Gastrocnemius medialis (tissue), 4 donors: Measurements from ENCODE around the gene WDR70. TPM values are rescaled to one million over a fixed set of nuclear protein-coding genes. Genes with fewer than 3 reads are reported as not detected.

ENCODE experiments used
- ATAC-seq, 2 donors: fragments of 150-250 bp; one replicate each; pipeline ENCODE4 v1.9.1; 2016
- DNase-seq, 2 donors: peaks; one replicate each; pipeline ENCODE4 v3.0.0-alpha.2; 2019
- H3K27ac ChIP-seq, 4 donors: fragments of 200-600 bp; sonication (generic); 1 replicate in 1 of 4; 2 replicates in 3 of 4; pipeline ENCODE4 v1.5.1; 2016 to 2018; ENCODE audit warnings: mild to moderate bottlenecking in 2 of 4, moderate library complexity in 1 of 4
- H3K27me3 ChIP-seq, 3 donors: fragments of 200-600 bp; sonication (generic) in 2 of 3; 1 replicate in 1 of 3; 2 replicates in 2 of 3; pipeline versions ENCODE4 v1.5.1 to v1.6.0; 2016 to 2019; ENCODE audit warnings: mild to moderate bottlenecking in 1 of 3, moderate library complexity in 1 of 3
- H3K36me3 ChIP-seq, 2 donors: fragments of 200-600 bp; sonication (generic) in 1 of 2; one replicate each; pipeline ENCODE4 v1.5.1; 2017 to 2018
- H3K4me1 ChIP-seq, 2 donors: fragments of 200-600 bp; sonication (generic) in 1 of 2; one replicate each; pipeline ENCODE4 v1.5.1; 2016 to 2017; ENCODE audit warnings: mild to moderate bottlenecking in 2 of 2
- H3K4me3 ChIP-seq, 4 donors: fragments of 200-600 bp; sonication (generic) in 3 of 4; 1 replicate in 1 of 4; 2 replicates in 3 of 4; pipeline ENCODE4 v1.5.1; 2016 to 2019; ENCODE audit warnings: mild to moderate bottlenecking in 2 of 4
- H3K9me3 ChIP-seq, 3 donors: fragments of 200-600 bp; sonication (generic) in 2 of 3; 1 replicate in 1 of 3; 2 replicates in 2 of 3; pipeline ENCODE4 v1.5.1; 2016 to 2019
- CTCF ChIP-seq, 5 experiments: fragments of 450-650 bp in 3 of 5; fragments of 200-600 bp in 2 of 5; sonication (generic) in 2 of 5; IDR thresholded peaks in 4 of 5; conservative IDR thresholded peaks in 1 of 5; 1 replicate in 4 of 5; 2 replicates in 1 of 5; pipeline ENCODE4 v1.5.1; 2016 to 2019; ENCODE audit warnings: antibody characterized with exemption in 5 of 5, mild to moderate bottlenecking in 3 of 5, moderate library complexity in 3 of 5
- POLR2A ChIP-seq, 2 donors: fragments of 450-650 bp; IDR thresholded peaks; one replicate each; pipeline ENCODE4 v1.6.1; 2017; ENCODE audit warnings: antibody characterized with exemption in 2 of 2, mild to moderate bottlenecking in 2 of 2, moderate library complexity in 2 of 2
- in situ Hi-C, 4 donors: fragments of 200-750 bp; cut with MboI; loops; one replicate each; pipeline versions ENCODE4 v1.15.0 to v1.8.0; 2017; ENCODE audit warnings: low sequenced_read_pairs in 4 of 4
- intact Hi-C: fragments of 100-400 bp; cut with DNase I; formaldehyde crosslinking; loops from one replicate; pipeline ENCODE4 v1.15.1; 2023; ENCODE audit warnings: low total_unique reads
- total RNA-seq, 4 donors: library from RNA; depleted of rRNA; stranded (reverse); fragments of >200 nt; gene quantifications; one replicate each; pipeline versions ENCODE4 v1.1.0 to v1.2.3, GENCODE V29; 2016

WDR70 gene
- total RNA-seq, 4 donors from 2014 or later, result 15.9 to 24.8 (median 21.5) TPM

DNA sequence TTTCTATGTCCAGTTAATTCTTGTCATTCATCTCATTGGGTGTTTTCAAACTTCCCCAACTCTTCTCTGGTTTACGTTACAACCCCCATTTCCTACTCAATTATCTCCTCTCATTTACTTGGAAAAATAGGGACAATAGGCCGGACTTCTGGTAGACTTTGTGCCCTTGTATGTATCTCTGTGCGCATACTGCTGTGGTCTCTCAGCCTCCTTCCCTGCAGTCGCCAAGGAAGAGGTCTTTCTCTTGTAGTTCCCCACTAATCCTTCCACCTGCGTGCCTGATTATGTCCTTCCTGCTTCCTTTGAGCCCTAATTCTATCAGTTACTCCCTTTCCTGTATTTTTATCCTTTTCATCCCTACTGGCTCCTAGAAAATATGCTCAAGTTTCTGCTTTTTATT, 284.4 kb downstream of the WDR70 start:
- intact Hi-C loops, result no loop called here
- H3K27me3 ChIP-seq, result no peaks in the 10 kb centered on the region

DNA sequence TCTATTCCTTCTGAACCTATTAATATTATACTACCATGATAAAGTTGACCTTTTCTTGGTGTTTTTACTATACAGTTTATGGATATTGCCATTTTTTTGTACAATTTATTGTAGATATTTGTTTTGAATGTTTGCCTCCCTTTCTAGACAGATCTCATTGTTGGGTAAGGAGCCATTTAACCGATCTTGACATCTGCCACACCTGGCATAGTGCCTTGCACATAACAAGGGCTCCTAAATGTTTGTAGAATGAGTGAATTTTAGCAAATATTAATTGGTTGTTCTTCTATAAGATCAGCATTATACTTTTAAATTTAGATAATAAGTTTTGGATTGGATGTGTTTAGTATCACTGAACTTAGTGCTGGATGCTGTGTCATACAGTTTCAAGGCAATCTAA, 285.4 kb downstream of the WDR70 start:
- H3K27me3 ChIP-seq, result no peaks in the 10 kb centered on the region
- intact Hi-C loops, result no loop called here
- H3K9me3 ChIP-seq, result no peaks in the 10 kb centered on the region
- no peak overlapping the region for H3K4me3 ChIP-seq
- no peak for TF ChIP-seq POLR2A (IDR thresholded peaks at IDR 0.05)
- TF ChIP-seq CTCF (IDR thresholded peaks at IDR 0.05 in 4 of 5, conservative IDR thresholded peaks at IDR 0.05 in 1 of 5), result no peak
- no peak overlapping the region for H3K27ac ChIP-seq
- no peak for ATAC-seq
- in situ Hi-C loops, result no loop called here
- H3K4me1 ChIP-seq, result peaks cover 35 to 40% of the 10 kb centered on the region in 2 donors
- no peak for DNase-seq
- no peaks in the 10 kb centered on the region for H3K36me3 ChIP-seq

More for the DNA sequence above, 284.4 kb downstream of the WDR70 start:
- ATAC-seq (no peak), DNase-seq (no peak)
- H3K4me1 ChIP-seq, result peaks cover 27 to 34% of the 10 kb centered on the region in 2 donors
- no peak overlapping the region for H3K27ac ChIP-seq
- TF ChIP-seq CTCF (IDR thresholded peaks at IDR 0.05 in 4 of 5, conservative IDR thresholded peaks at IDR 0.05 in 1 of 5) (no peak), POLR2A (IDR thresholded peaks at IDR 0.05) (no peak)
- H3K36me3 ChIP-seq, result no peaks in the 10 kb centered on the region
- in situ Hi-C loops, result no loop called here
- H3K4me3 ChIP-seq, result no peak overlapping the region
- no peaks in the 10 kb centered on the region for H3K9me3 ChIP-seq

- no peak for DNase-seq
- no peaks in the 10 kb centered on the region for H3K27me3 ChIP-seq
- peaks cover 38 to 40% of the 10 kb centered on the region in 2 donors for H3K4me1 ChIP-seq
- in situ Hi-C loops (no loop called here), intact Hi-C loops (loop anchor here (5.0 kb wide), 1 partner anchor 172 kb away; no protein-coding TSS in a partner anchor)
- no peak overlapping the region for H3K4me3 ChIP-seq
- no peaks in the 10 kb centered on the region for H3K36me3 ChIP-seq
- no peak for ATAC-seq
- peak overlapping the region; percentile 78 to 89 (median 82) for H3K27ac ChIP-seq
- H3K9me3 ChIP-seq, result no peaks in the 10 kb centered on the region
- no peak for TF ChIP-seq CTCF (IDR thresholded peaks at IDR 0.05 in 4 of 5, conservative IDR thresholded peaks at IDR 0.05 in 1 of 5)
- TF ChIP-seq POLR2A (IDR thresholded peaks at IDR 0.05), result no peak
These were observed 286.2 kb downstream of the WDR70 start for GRCh38 chr5:37665272-37665671.

- TF ChIP-seq CTCF (IDR thresholded peaks at IDR 0.05 in 4 of 5, conservative IDR thresholded peaks at IDR 0.05 in 1 of 5) (no peak), POLR2A (IDR thresholded peaks at IDR 0.05) (no peak)
- Histone ChIP-seq H3K27ac (peak overlapping the region; percentile 78 to 89 (median 82)), H3K36me3 (no peaks in the 10 kb centered on the region), H3K27me3 (no peaks in the 10 kb centered on the region), H3K4me1 (peaks cover 38 to 41% of the 10 kb centered on the region in 2 donors), H3K9me3 (no peaks in the 10 kb centered on the region), H3K4me3 (peak overlapping the region in 3 of 4 donors; percentile 23 to 35 (median 28))
- intact Hi-C loops, result loop anchor here (1.0 to 5.0 kb wide), 2 partner anchors 63 to 171 kb away; no protein-coding TSS in a partner anchor
- in situ Hi-C loops, result no loop called here
- ATAC-seq, result peak; percentile 64 to 83
- DNase-seq, result peak; percentile 81 to 93
These were observed 286.8 kb downstream of the WDR70 start for GRCh38 chr5:37665889-37666288.

- no peaks in the 10 kb centered on the region for H3K27me3 ChIP-seq
- peaks cover 43 to 56% of the 10 kb centered on the region in 2 donors for H3K4me1 ChIP-seq
- intact Hi-C loops, result loop anchor here (5.0 kb wide), 1 partner anchor 170 kb away; no protein-coding TSS in a partner anchor
- ATAC-seq, result no peak
- no peak for TF ChIP-seq CTCF (IDR thresholded peaks at IDR 0.05 in 4 of 5, conservative IDR thresholded peaks at IDR 0.05 in 1 of 5)
- TF ChIP-seq POLR2A (IDR thresholded peaks at IDR 0.05), result no peak
- H3K4me3 ChIP-seq, result no peak overlapping the region
- DNase-seq, result no peak
- peak overlapping the region; percentile 72 to 89 (median 84) for H3K27ac ChIP-seq
- H3K9me3 ChIP-seq, result no peaks in the 10 kb centered on the region
- no peaks in the 10 kb centered on the region for H3K36me3 ChIP-seq
- in situ Hi-C loops, result no loop called here
These were observed 288.3 kb downstream of the WDR70 start for GRCh38 chr5:37667430-37667829.
